ENCODE data around the gene BSPRY. TPM values are rescaled to one million over a fixed set of nuclear protein-coding genes. Genes with fewer than 3 reads are reported as not detected.

BSPRY gene
- total and polyA plus RNA-seq, 2 donors (not counting 1 experiment from before 2014, with no cell fraction given): not detected

Other genes with a start within 250 kb of the BSPRY start
- gene SLC31A2, start 198.5 kb upstream of the BSPRY start, total RNA-seq: 12.6 and 17.8 TPM in 2 replicates
- 15.7 and 17.8 TPM in 2 replicates for gene SLC31A2, start 198.5 kb upstream of the BSPRY start, polyA plus RNA-seq
- 12.8 and 21.0 TPM in 2 replicates for gene FKBP15, start 128.3 kb upstream of the BSPRY start, total RNA-seq
- 25.3 and 28.8 TPM in 2 replicates for gene FKBP15, start 128.3 kb upstream of the BSPRY start, polyA plus RNA-seq
- 31.1 and 44.4 TPM in 2 replicates for gene SLC31A1, start 128.0 kb upstream of the BSPRY start, total RNA-seq
- 33.0 and 40.9 TPM in 2 replicates for gene SLC31A1, start 128.0 kb upstream of the BSPRY start, polyA plus RNA-seq
- gene CDC26, start 74.0 kb upstream of the BSPRY start, total RNA-seq: 33.9 and 48.0 TPM in 2 replicates
- 59.9 and 63.2 TPM in 2 replicates for gene CDC26, start 74.0 kb upstream of the BSPRY start, polyA plus RNA-seq
- gene PRPF4, start 73.9 kb upstream of the BSPRY start, total RNA-seq: 25.1 and 30.3 TPM in 2 replicates
- gene PRPF4, start 73.9 kb upstream of the BSPRY start, polyA plus RNA-seq: 19.5 and 32.3 TPM in 2 replicates
- gene RNF183, start 46.2 kb upstream of the BSPRY start, total RNA-seq: not detected in 2 replicates
- gene RNF183, start 46.2 kb upstream of the BSPRY start, polyA plus RNA-seq: not detected in 2 replicates
- gene WDR31, start 9.3 kb upstream of the BSPRY start, total RNA-seq: 3.1 and 4.0 TPM in 2 replicates
- gene WDR31, start 9.3 kb upstream of the BSPRY start, polyA plus RNA-seq: 1.2 and 1.6 TPM in 2 replicates
- gene HDHD3, start 27.4 kb downstream of the BSPRY start, total RNA-seq: 11.0 and 14.2 TPM in 2 replicates
- gene HDHD3, start 27.4 kb downstream of the BSPRY start, polyA plus RNA-seq: 4.1 and 6.5 TPM in 2 replicates
- gene ALAD, start 51.7 kb downstream of the BSPRY start, total RNA-seq: 22.6 and 42.1 TPM in 2 replicates
- 13.1 and 14.0 TPM in 2 replicates for gene ALAD, start 51.7 kb downstream of the BSPRY start, polyA plus RNA-seq
- gene POLE3, start 61.1 kb downstream of the BSPRY start, total RNA-seq: 17.3 and 22.6 TPM in 2 replicates
- gene POLE3, start 61.1 kb downstream of the BSPRY start, polyA plus RNA-seq: 45.9 and 68.5 TPM in 2 replicates
- 0.50 and 0.51 TPM in 2 replicates for gene C9orf43, start 61.2 kb downstream of the BSPRY start, total RNA-seq
- gene C9orf43, start 61.2 kb downstream of the BSPRY start, polyA plus RNA-seq: 0.25 and 0.61 TPM in 2 replicates
- gene RGS3, start 114.2 kb downstream of the BSPRY start, total RNA-seq: 49.8 and 74.3 TPM in 2 replicates
- gene RGS3, start 114.2 kb downstream of the BSPRY start, polyA plus RNA-seq: 48.1 and 58.4 TPM in 2 replicates